ENCODE measurements around the gene RINT1. TPM values are rescaled to one million over a fixed set of nuclear protein-coding genes. Genes with fewer than 3 reads are reported as not detected.

RINT1 gene
- total RNA-seq, 2 donors from 2014 or later, result 21.0 to 26.0 TPM

GRCh38 chr7:105589356-105590077 is 57.5 kb downstream of the RINT1 start:
- H3K4me3 Mint-ChIP-seq, result no peak overlapping the region
- no peaks in the 10 kb centered on the region for H3K36me3 Mint-ChIP-seq (ENCODE audit: low read depth)
- no peaks in the 10 kb centered on the region for H3K27me3 Mint-ChIP-seq (ENCODE audit: insufficient read depth)
- H3K4me1 Mint-ChIP-seq, result peaks cover 3% of the 10 kb centered on the region
- H3K27ac ChIP-seq (ENCODE audit: low read depth, low read length), result no peak overlapping the region
- peaks cover 6% of the 10 kb centered on the region for H3K9me3 Mint-ChIP-seq
- no peak overlapping the region for H3K27ac Mint-ChIP-seq
- H3K36me3 ChIP-seq (ENCODE audit: control insufficient read depth, insufficient read depth, low read length), result no peaks in the 10 kb centered on the region
- WGBS, 2 experiments (ENCODE audit: insufficient coverage in 1 of 2, insufficient read length in 1 of 2), result 24 to 51% methylated on average over 3 to 6 of the region's 6 CpGs
- H3K27me3 ChIP-seq (ENCODE audit: control insufficient read depth, insufficient read depth, low read length, poor library complexity, severe bottlenecking), result no peaks in the 10 kb centered on the region
- peak; percentile 86 for DNase-seq
- H3K9ac ChIP-seq (ENCODE audit: extremely low read depth, low read length, poor library complexity, severe bottlenecking), result no peak overlapping the region
- H3K4me3 ChIP-seq (ENCODE audit: low read length), result no peak overlapping the region
- TF ChIP-seq, protein P1, sequence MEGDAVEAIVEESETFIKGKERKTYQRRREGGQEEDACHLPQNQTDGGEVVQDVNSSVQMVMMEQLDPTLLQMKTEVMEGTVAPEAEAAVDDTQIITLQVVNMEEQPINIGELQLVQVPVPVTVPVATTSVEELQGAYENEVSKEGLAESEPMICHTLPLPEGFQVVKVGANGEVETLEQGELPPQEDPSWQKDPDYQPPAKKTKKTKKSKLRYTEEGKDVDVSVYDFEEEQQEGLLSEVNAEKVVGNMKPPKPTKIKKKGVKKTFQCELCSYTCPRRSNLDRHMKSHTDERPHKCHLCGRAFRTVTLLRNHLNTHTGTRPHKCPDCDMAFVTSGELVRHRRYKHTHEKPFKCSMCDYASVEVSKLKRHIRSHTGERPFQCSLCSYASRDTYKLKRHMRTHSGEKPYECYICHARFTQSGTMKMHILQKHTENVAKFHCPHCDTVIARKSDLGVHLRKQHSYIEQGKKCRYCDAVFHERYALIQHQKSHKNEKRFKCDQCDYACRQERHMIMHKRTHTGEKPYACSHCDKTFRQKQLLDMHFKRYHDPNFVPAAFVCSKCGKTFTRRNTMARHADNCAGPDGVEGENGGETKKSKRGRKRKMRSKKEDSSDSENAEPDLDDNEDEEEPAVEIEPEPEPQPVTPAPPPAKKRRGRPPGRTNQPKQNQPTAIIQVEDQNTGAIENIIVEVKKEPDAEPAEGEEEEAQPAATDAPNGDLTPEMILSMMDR (conservative IDR thresholded peaks at IDR 0.05), result peak; percentile 81
- peaks cover 7% of the 10 kb centered on the region for H3K9me3 ChIP-seq (ENCODE audit: control insufficient read depth, low read length)
- H3K4me1 ChIP-seq (ENCODE audit: control insufficient read depth, insufficient read depth, low read length), result no peaks in the 10 kb centered on the region

DNA sequence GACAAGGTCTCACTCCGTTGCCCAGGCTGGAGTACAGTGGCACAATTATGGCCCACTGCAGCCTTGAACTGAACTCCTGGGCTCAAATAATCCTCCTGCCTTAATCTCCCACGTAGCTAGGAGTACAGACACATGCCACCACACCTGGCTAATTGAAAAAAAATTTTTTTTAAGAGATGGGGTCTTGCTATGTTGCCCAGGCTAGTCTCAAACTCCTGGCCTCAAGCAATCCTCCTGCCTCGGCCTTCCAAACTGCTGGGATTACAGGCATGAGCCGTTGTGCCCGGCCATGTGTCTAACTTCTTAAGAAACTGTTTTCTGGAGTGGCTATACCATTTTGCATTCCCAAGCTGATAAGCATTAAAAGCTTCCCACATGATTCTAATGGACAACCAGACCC is 58.8 kb downstream of the RINT1 start:
- Histone ChIP-seq H3K9me3 (ENCODE audit: control insufficient read depth, low read length) (no peaks in the 10 kb centered on the region), H3K4me3 (ENCODE audit: low read length) (no peak overlapping the region), H3K36me3 (ENCODE audit: control insufficient read depth, insufficient read depth, low read length) (no peaks in the 10 kb centered on the region), H3K9ac (ENCODE audit: extremely low read depth, low read length, poor library complexity, severe bottlenecking) (no peak overlapping the region), H3K27ac (ENCODE audit: low read depth, low read length) (no peak overlapping the region), H3K4me1 (ENCODE audit: control insufficient read depth, insufficient read depth, low read length) (no peaks in the 10 kb centered on the region), H3K27me3 (ENCODE audit: control insufficient read depth, insufficient read depth, low read length, poor library complexity, severe bottlenecking) (no peaks in the 10 kb centered on the region)
- no peak for DNase-seq
- TF ChIP-seq, protein P1 (conservative IDR thresholded peaks at IDR 0.05), result no peak
- H3K27ac Mint-ChIP-seq, result no peak overlapping the region
- no peak overlapping the region for H3K4me3 Mint-ChIP-seq
- 91 to 92% methylated on average over 5 of the region's 5 CpGs for WGBS, 2 experiments (ENCODE audit: insufficient coverage in 1 of 2, insufficient read length in 1 of 2)
- H3K4me1 Mint-ChIP-seq, result peaks cover 3% of the 10 kb centered on the region
- H3K36me3 Mint-ChIP-seq (ENCODE audit: low read depth), result no peaks in the 10 kb centered on the region
- no peaks in the 10 kb centered on the region for H3K27me3 Mint-ChIP-seq (ENCODE audit: insufficient read depth)
- H3K9me3 Mint-ChIP-seq, result no peaks in the 10 kb centered on the region

- Mint-ChIP-seq H3K4me3 (no peak overlapping the region), H3K9me3 (no peaks in the 10 kb centered on the region), H3K27ac (no peak overlapping the region), H3K4me1 (peaks cover 6% of the 10 kb centered on the region), H3K36me3 (ENCODE audit: low read depth) (no peaks in the 10 kb centered on the region), H3K27me3 (ENCODE audit: insufficient read depth) (no peaks in the 10 kb centered on the region)
- no peaks in the 10 kb centered on the region for H3K9me3 ChIP-seq (ENCODE audit: control insufficient read depth, low read length)
- H3K27me3 ChIP-seq (ENCODE audit: control insufficient read depth, insufficient read depth, low read length, poor library complexity, severe bottlenecking), result no peaks in the 10 kb centered on the region
- 80 to 92% methylated on average over 1 to 2 of the region's 2 CpGs for whole genome bisulfite sequencing, 2 experiments (ENCODE audit: insufficient coverage in 1 of 2, insufficient read length in 1 of 2)
- no peak overlapping the region for H3K27ac ChIP-seq (ENCODE audit: low read depth, low read length)
- no peaks in the 10 kb centered on the region for H3K36me3 ChIP-seq (ENCODE audit: control insufficient read depth, insufficient read depth, low read length)
- no peak overlapping the region for H3K9ac ChIP-seq (ENCODE audit: extremely low read depth, low read length, poor library complexity, severe bottlenecking)
- no peaks in the 10 kb centered on the region for H3K4me1 ChIP-seq (ENCODE audit: control insufficient read depth, insufficient read depth, low read length)
- DNase-seq, result no peak
- TF ChIP-seq, protein P1 (conservative IDR thresholded peaks at IDR 0.05), result no peak
- H3K4me3 ChIP-seq (ENCODE audit: low read length), result no peak overlapping the region
These were observed 59.5 kb downstream of the RINT1 start for GRCh38 chr7:105591522-105591921.
